GM13976 (cell line): Measurements from ENCODE around the gene CSTPP1.

Experiments used
- DNase-seq: peaks from one replicate; pipeline ENCODE4 v3.0.0; 2012; ENCODE audit warnings: low spot score
- in situ Hi-C: fragments of 300-500 bp; cut with MboI; formaldehyde crosslinking; loops from one replicate; pipeline ENCODE4 v1.12.0; 2022; ENCODE audit warnings: low sequenced_read_pairs, mixed read lengths, inconsistent platforms; ENCODE audit not compliant: unreplicated experiment
- TF ChIP-seq, protein P1 (sequence below): IDR thresholded peaks from 2 replicates; pipeline ENCODE4 v1.5.1; 2012; ENCODE audit warnings: borderline replicate concordance, mild to moderate bottlenecking; ENCODE audit not compliant: insufficient read depth; ENCODE audit errors: extremely low read depth, missing control alignments, control extremely low read depth

Gene CSTPP1

DNA sequence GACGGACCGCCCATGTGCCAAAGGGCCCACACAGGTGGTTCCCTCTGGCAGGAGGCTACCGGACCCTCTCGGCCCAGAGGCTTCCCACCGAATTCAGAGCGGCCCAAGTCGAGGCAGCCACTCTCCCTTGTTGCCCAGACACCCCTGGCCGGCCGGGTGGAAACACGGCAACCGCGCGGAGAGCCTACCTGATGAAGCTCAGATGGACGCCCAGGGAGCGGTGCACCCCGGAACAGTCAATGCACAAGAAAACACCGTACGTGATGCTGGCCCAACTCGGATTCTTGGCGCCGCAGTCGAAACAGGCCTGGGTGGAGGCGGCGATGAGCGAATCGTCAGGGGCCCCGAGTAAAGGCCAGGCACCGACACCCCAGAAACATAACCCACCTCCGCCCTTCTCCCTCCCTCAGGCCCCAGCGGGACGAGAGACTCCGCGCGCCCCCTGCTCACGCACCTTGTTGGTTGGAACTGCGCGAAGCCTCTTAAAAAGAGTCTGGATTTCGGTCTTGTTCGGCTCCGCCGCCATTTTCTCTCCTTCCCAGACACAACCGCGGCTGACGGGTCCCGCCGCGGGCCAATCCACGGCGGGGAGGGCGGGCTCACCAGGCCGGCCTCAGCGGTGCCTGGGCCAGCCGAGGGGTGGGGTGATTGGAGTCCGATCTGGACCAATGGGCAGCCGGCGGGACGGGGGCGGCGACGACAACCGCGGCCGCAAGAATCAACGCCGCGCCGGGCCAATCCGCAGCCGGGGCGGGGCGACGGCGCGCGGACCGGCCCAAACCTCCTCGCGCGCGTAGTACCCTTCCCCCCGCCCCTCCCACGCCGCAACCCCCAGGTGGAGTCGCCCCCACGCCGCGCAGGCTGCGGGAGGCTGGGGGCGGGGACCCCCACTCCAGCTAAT lies 240.0 kb downstream of the CSTPP1 start, which contains the start of gene ARFGAP2:
Gene ARFGAP2, minus strand, starts transcription at position 552 of the 901 bp plus-strand sequence. Its CDS starts 26 bp downstream, at position 526.
- TF ChIP-seq, protein P1, sequence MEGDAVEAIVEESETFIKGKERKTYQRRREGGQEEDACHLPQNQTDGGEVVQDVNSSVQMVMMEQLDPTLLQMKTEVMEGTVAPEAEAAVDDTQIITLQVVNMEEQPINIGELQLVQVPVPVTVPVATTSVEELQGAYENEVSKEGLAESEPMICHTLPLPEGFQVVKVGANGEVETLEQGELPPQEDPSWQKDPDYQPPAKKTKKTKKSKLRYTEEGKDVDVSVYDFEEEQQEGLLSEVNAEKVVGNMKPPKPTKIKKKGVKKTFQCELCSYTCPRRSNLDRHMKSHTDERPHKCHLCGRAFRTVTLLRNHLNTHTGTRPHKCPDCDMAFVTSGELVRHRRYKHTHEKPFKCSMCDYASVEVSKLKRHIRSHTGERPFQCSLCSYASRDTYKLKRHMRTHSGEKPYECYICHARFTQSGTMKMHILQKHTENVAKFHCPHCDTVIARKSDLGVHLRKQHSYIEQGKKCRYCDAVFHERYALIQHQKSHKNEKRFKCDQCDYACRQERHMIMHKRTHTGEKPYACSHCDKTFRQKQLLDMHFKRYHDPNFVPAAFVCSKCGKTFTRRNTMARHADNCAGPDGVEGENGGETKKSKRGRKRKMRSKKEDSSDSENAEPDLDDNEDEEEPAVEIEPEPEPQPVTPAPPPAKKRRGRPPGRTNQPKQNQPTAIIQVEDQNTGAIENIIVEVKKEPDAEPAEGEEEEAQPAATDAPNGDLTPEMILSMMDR = no peak
- DNase-seq = peak; percentile 100
- in situ Hi-C loops = no loop called here

DNA sequence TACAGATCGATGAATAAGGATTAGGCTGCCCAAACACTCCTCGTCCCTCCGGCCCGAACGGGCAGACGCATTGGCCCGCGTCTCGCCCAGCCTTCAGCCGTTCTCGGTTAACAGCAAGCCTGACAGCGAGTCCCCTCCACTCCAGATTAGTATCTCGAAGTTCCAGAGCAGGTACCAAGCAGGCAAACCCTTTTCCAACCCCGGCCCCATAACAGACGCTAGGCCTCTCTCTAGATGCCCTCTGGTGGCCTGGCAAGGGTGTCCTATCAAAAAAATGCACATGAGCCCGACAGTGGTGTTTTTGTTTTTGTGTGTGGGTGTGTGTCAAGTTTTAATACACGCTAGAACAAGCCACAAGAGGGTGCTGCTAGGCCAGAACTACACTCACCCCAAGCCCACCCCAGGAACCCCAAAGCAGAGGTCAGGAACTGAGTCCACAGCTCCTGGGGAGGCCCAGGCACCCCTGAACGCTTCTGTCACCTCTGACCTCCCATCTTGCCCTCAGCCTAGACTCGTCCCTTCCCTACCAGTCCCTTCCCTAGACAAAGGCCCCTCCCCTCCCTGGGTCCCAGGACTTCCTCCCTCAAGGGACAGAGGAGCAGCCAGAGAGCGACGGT lies 240.8 kb downstream of the CSTPP1 start:
- in situ Hi-C loops = no loop called here
- DNase-seq = peak; percentile 84
- TF ChIP-seq, protein P1 = peak; percentile 54

DNA sequence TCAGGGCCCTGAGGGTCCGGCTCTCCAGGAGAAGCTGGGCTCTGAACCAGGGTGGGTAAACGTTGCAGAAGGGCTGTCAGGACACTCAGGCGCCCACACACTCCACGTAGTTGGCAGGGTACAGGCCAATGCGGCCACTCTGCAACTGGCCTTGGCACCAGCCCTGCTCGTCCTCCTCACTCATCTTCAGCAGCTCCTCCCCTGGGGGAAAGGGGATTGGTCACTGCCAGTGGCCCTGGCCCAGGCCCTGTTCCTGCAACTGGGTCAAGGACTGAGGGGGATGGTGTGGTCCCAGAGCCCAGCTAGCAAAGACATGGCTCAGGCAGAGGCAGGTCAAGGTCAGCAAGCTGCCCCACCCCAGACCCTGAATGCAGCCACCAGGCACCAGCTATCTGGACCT lies 241.3 kb downstream of the CSTPP1 start:
- TF ChIP-seq, protein P1 = no peak
- no peak for DNase-seq
- in situ Hi-C loops = no loop called here

DNA sequence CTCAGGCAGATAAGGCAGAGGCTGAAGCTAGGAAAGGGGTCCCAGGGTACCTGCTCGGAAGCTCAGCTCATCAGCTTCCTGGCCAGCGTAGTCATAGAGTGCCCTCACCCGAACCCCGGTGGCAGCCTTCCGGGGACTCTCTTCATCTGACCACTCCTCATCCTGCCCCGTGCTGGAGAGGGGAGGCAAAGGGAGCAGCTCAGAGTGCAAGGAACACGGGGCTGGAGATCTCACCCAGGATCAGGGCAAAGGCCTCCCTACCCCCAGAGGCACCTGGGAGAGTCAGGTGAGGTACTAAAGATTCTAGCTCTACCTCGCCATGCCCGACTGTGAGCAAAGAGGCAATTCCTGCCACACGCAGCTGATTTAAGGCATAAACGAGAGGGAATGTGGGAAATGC lies 241.8 kb downstream of the CSTPP1 start:
- in situ Hi-C loops = no loop called here
- no peak for DNase-seq
- TF ChIP-seq, protein P1 = no peak

DNA sequence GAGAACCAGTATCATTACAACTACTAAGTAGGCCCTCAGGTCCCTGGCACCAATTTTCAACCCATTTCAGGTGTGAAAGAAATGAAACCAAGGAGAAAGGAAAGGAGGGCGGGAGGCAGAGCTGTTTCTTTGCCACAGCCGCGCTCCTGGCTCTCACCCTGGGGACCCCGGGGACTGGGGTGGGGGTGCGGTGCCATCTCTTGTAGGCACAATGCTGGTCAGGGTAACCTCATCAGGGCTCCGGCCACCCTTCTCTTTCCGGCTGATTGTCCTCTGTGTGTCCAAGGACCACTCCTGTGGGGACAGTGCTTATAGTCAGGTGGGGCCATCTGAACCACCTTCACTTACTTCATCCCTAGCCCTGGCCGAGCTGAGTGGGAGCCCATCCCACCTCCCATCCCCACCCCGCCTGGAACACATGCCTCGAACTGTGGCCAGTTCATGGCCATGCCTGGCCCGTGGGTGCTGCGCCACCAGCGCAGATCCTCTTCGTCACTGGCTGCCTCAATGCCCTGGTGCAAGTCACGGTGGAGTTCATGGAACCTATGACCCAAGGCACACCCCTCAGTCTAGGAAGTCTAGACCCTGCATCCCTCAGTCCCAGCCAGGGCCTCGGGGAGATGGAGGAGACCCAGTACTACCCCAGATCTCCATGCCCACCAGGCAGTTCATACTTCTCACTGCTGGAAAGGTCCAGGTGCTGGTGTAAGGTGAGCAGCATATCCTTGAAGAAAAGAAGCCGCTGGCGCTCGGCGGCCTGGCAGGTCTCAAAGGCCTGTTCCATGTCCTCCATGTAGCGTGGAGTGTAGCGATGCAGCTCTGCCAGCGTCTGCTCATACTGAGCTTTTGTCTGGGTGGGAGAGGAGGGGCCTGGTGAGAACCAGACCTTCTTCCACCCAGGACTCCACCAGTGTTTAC lies 242.4 kb downstream of the CSTPP1 start:
- no peak for DNase-seq
- TF ChIP-seq, protein P1 = no peak
- in situ Hi-C loops = no loop called here

DNA sequence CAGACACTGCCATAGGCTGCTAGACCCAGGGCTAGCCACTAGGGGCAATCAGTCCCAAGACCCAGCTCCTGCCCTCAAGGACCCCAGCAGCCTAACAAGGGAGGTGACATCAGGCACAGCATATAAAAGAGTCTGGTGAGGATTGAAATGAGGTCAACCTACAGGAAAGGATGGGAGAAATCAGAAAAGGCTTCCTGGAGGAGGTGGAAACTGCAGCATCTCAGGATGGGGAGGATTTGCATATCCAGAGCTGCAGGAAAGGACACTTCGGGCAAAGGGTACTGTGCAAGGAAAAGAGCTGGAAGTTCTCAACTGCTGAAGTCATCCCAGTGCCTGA lies 243.1 kb downstream of the CSTPP1 start:
- in situ Hi-C loops = no loop called here
- DNase-seq = peak; percentile 77
- TF ChIP-seq, protein P1 = peak; percentile 46
